Islet of Langerhans (tissue), 1 donor: ENCODE data around the gene ANKS1A.

Source experiments
- FAIRE-seq: peaks from one replicate; lab custom pipeline; 2011; peaks lifted over from hg19 to GRCh38; lab: Jason Lieb, UNC

Gene ANKS1A

DNA sequence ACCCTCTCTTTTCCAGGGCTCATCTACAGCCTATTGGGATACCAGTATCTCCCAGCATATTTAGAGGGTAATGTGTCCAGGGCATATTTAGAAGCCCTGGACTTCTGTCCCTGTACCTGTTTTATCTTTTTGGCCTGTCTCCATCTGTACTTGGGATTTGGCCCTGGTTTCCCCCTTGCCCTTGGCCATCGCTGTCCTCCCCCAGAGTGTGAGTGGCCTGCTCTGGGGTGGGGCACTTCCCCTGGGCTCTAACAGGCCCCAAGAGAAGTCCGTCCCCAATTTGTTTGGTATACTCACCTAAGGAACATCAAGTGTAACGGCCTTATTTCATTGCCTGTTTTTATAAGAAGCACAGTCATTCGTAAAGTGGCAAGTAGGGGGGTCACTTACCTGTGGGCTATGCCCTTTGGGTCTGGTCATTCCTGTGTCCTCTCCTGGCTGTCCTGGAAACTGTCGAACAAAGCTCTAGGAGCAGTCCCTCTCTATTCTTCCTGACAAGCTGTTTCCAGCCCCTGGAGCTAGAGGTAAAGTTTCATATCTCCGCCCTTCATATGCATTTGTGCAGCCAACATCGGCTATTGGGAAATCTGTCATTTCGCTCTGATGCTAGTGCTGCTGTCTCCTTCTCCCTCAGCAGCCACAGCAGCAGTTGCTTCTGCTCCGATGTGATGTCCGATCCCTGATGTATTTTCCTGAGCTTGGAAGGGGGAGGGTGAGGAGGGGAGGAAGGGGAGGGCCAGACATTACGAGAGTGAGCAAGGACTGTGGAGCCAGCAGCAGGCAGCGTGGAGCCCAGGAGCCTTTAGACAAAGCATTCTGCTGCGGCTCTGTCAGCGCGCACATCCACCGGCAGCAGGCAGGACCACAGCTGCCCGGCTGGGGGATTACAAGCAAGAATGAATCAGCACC, 168.6 kb downstream of the ANKS1A start:
- FAIRE-seq: no peak

DNA sequence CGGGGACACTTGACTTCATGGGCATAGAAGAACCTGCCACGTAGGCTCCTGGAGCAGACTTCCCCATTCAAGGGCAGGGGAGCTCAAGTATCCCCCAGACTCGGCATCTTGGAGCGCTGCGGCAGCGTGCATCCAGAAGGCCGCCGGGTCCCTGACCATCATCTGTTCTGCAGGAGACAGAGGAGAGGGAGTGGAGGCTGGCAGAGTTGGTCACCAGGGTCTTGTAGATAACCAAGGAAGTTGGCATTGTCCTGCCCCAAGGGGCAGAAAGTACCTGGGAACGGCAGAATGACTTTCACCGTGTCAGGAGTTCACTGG, 169.3 kb downstream of the ANKS1A start:
- FAIRE-seq: no peak

GRCh38 chr6:35058865-35059522, 169.9 kb downstream of the ANKS1A start:
- no peak for FAIRE-seq

DNA sequence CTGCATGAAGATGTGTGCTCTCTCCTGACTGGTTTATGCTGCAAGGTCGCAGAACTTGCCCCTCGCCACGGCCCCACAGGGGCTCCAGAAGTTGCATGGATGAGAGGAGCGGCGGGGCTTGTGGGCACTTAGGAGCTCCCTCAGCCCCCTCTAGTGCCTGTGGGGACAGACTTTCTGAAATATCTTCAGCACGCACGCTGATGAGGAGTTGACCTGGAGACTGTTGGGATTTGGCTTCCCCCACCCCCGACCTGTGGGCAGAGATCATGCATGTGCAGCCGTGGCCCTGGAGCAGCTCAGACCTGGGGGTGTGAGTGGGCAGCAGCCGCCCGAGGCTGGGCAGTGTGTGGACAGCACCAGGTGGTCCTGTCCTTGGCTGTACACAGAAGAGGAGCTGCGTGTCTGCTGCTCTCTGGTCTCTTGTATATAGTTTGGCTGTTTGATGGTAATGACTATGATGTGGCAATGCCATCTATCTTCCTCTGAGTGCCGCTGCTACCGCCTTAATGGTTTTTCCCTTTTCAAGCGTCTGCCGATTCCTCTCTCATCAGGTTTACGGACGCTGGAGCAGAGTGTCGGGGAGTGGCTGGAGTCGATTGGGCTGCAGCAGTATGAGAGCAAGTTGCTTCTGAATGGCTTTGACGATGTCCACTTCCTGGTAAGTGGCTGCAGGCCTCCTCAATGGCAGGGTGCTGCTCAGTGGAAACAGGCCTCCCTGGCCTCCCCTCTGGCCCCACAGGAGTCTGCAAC, 170.7 kb downstream of the ANKS1A start:
- FAIRE-seq: no peak

GRCh38 chr6:35061102-35061615, 172.1 kb downstream of the ANKS1A start:
- FAIRE-seq: no peak

GRCh38 chr6:35061651-35062410, 172.8 kb downstream of the ANKS1A start:
- FAIRE-seq: no peak

- no peak for FAIRE-seq
Measured at GRCh38 chr6:35062676-35063574, 173.9 kb downstream of the ANKS1A start.

DNA sequence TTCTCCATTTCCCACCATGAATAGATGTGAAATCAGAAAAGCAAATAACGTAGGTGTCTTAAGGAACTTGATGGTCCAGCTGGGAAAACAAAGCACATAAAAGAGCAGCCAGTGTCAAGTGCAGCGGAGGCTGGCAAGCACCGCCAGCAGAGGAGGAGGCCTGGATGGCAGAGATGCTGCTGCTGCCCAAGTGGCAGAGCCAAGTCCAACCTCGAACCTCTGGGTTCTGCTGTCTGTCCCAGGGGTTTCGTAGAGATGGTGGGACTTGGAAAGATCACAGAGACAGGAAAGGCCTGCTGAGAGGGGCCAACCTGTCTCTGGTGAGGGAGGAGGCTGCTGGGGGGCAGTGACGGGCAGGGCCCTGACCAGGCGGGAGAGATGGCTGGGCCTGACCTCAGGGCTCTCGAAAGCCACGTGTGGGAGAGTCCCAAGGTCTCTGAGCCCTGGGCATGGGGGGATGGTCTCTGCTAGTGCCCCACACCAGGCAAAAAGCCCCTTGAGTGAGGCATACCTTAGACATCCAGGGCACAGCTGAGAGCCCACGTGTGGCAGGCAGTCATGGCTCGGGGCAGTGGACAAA, 174.7 kb downstream of the ANKS1A start:
- no peak for FAIRE-seq

GRCh38 chr6:35064290-35064689, 175.2 kb downstream of the ANKS1A start:
- FAIRE-seq: no peak

GRCh38 chr6:35064757-35065440, 175.8 kb downstream of the ANKS1A start:
- FAIRE-seq: no peak

GRCh38 chr6:35065441-35065800, 176.4 kb downstream of the ANKS1A start:
- FAIRE-seq: no peak

DNA sequence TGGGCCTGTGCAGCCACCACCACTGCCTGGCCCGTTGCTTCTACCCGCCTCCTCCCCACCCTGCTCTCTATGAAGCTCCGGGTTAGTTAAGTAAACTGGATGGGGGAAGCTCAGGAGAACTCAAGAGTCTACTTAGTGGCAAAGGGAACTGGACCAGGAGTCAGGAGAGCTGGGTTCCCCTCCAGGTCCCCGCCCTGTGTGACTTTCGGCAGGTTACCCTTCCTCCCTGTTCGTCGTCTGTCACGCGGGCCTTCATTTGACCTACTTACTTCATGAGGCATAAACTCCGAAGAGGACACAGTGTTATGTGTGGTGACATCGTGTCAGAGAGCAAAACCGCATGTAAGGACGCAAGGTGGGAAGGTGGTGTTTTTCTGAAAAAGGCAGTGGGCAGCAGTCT, 176.8 kb downstream of the ANKS1A start:
- no peak for FAIRE-seq

GRCh38 chr6:35067234-35067633, 178.2 kb downstream of the ANKS1A start:
- no peak for FAIRE-seq

GRCh38 chr6:35068206-35068605, 179.2 kb downstream of the ANKS1A start:
- FAIRE-seq: no peak

GRCh38 chr6:35068644-35069043, 179.6 kb downstream of the ANKS1A start:
- no peak for FAIRE-seq

DNA sequence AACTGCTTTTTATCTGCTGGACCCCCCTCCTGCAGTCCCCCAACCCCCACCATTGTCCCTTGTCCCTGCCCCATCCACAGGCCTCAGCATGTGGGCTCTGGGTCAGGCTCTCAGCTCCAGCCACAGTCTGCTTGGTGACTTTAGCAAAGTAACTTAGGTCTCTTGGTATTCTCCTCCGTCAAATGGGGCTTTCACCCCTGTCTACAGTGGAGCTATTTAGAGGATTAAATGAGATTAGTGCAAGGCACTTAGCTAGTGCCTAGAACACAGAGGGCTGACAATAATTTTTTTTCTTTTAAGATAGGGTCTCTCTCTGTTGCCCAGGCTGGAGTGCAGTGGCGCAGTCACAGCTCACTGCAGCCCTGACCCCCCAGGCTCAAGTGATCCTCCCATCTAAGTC, 180.2 kb downstream of the ANKS1A start:
- no peak for FAIRE-seq

GRCh38 chr6:35070111-35070510, 181.1 kb downstream of the ANKS1A start:
- no peak for FAIRE-seq

GRCh38 chr6:35071347-35071994, 182.4 kb downstream of the ANKS1A start:
- no peak for FAIRE-seq

DNA sequence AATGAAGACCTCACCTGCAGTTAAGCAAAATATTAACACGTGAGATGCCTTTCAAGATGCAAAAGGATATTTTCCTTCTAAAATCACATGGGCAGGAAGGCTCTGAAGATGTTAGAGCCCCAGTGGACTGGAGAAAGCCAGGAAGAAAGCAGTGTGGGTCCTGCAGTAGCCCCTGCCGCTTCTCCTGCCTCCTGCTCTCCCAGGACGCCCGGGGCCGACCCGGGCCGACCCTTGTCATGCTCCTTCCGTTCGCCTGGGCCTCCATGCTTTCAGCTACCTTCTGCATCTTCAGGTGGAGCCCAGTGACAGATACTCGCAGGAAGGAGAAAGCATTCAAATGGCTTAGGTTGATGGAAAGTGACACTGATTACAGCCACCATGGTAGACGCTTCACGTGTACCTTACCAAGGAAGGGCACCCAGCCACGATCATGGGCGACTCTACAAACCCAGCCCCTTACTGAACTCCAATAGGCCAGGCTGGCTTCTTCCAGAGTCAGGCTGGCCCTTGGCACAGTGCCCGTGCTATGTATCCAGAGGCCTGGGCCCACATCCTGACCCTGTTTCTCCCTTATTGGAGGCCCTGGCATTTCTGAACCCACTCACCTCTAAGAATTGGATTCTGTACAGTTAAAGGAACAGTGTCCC, 183.1 kb downstream of the ANKS1A start:
- FAIRE-seq: no peak
